GM19328 (cell line): ENCODE data around the gene ABCC6.
"Not testable (repeated sequence)": the region's sequence is repeated elsewhere in the genome, so short reads cannot be mapped to it uniquely, and the experiment has no call there.

Experiments
- ATAC-seq: cut with Tn5 transposase; IDR thresholded peaks from one replicate; pipeline ENCODE4 v1.9.1; 2021; ENCODE audit warnings: mild to moderate bottlenecking, moderate library complexity; ENCODE audit not compliant: unreplicated experiment

ABCC6 gene

DNA sequence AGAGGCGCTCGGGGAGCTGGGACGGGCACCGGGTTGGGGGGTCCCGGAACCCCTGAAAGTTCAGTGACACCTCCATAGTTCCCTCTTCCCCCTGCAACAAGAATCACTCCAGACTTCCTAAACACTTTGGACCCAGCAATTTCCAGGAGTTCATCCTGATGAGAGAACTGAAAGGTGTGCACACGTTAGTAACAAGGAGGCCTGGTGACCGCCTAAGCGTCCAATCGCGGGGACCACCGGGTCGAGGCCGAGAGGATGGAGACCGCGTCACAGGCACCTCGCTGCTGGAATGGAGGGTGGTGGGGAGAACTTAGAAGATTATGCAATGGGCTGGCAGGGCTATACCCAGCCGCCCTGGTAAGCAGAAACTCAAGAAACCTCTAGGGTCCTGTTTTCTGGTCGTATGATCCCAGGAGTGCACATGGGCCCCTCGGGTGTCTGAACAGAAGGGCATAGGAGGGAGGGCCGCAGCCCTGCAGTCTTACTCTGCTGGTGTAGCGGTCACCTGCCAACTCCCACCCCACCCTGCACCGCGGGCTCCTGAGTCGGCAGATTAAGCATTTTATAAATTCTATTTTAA lies 458 bp upstream of the ABCC6 start:
- not testable (repeated sequence) for ATAC-seq

GRCh38 chr16:16221382-16221781 lies 1.9 kb downstream of the ABCC6 start:
- ATAC-seq, result not testable (repeated sequence)

DNA sequence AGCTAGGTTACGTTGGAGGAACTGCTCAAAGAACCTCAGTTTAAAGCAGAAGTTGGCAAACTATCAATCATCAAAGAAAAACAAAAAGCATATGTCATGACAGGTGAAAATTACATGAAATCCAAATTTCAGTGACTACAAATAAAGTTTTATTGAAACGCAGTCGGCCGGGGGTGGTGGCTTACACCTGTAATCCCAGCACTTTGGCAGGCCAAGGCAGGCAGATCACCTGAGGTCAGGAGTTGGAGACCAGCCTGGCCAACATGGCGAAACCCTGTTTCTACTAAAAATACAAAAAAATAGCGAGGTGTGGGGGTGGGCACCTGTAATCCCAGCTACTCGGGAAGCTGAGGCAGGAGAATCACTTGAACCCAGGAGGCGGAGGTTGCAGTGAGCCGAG lies 2.8 kb downstream of the ABCC6 start:
- ATAC-seq, result not testable (repeated sequence)

DNA sequence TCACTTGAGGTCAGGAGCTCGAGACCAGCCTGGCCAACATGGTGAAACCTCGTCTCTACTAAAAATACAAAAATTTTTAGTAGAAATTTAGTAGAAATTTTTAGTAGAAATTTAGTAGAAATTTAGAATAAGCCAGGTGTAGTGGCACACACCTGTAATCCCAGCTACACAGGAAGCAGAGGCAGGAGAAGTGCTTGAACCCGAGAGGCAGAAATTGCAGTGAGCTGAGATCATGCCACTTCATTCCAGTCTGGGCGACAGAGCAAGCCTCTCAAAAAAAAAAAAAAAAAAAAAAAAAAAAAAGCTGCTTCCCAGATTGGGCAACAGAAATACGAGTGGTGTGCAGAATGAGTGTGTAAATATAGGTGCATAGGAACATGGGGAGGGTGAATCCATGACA lies 4.5 kb downstream of the ABCC6 start:
- ATAC-seq, result not testable (repeated sequence)

- not testable (repeated sequence) for ATAC-seq
Observed at GRCh38 chr16:16218349-16218748, 4.9 kb downstream of the ABCC6 start.

GRCh38 chr16:16213863-16214293 lies 9.4 kb downstream of the ABCC6 start:
- ATAC-seq, result not testable (repeated sequence)

GRCh38 chr16:16211404-16211803 lies 11.9 kb downstream of the ABCC6 start:
- not testable (repeated sequence) for ATAC-seq

DNA sequence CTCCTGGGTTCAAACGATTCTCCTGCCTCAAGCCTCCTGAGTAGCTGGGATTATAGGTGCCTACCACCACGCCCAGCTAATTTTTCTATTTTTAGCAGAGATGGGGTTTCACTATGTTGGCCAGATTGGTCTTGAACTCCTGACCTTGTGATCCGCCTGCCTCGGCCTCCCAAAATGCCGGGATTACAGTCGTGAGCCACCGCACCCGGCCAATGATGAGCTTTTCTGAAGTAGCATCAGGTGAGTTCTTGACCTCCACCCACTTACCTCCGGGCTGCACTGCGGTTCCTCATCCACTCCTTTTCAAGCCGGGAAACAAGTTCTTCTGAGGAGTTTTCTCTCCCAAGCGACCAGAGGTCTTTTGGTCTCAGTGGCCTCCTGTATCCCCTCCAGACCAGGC lies 14.8 kb downstream of the ABCC6 start:
- not testable (repeated sequence) for ATAC-seq

- ATAC-seq, result not testable (repeated sequence)
Observed at GRCh38 chr16:16207787-16208334, 15.4 kb downstream of the ABCC6 start.

GRCh38 chr16:16207097-16207786 lies 16.1 kb downstream of the ABCC6 start:
- not testable (repeated sequence) for ATAC-seq

DNA sequence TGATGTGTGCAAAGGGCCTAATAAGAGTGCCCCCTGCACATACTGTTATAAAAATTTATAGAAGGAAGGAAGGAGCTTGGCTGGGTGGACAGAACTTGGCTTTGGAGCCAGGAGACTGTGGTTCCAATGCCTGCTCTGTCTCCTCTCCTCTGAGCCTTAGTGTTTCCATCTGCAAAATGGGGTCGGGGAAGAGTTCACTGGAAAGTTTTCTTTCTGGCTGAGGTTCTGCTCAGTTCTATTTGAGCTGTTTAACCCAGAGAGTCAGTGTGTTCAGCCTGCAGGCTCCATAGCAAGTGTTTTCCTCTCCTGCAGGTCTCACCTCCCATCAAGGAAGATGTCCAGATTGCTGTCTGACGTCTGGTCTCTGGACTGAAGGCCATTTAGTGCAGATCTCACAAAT lies 17.4 kb downstream of the ABCC6 start:
- not testable (repeated sequence) for ATAC-seq

DNA sequence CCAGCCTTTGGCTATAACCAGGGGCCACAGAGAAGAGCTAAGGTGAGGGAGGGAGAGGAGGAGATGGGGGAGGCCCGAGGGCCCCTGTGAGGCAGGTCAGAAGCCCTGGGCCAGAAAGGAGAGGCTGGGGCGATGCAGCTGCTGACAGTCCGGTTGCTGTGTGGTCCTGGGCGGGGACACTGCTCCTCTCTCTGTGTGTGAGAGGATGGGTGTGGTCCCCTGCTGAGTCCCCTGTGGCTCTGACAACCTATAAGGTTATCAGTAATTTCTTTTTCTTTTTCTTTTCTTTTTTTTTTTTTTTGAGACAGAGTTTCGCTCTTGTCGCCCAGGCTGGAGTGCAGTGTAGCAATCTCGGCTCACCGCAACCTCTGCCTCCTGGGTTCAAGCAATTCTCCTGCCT lies 18.7 kb downstream of the ABCC6 start:
- ATAC-seq, result not testable (repeated sequence)

GRCh38 chr16:16203494-16203893 lies 19.8 kb downstream of the ABCC6 start:
- ATAC-seq, result not testable (repeated sequence)

DNA sequence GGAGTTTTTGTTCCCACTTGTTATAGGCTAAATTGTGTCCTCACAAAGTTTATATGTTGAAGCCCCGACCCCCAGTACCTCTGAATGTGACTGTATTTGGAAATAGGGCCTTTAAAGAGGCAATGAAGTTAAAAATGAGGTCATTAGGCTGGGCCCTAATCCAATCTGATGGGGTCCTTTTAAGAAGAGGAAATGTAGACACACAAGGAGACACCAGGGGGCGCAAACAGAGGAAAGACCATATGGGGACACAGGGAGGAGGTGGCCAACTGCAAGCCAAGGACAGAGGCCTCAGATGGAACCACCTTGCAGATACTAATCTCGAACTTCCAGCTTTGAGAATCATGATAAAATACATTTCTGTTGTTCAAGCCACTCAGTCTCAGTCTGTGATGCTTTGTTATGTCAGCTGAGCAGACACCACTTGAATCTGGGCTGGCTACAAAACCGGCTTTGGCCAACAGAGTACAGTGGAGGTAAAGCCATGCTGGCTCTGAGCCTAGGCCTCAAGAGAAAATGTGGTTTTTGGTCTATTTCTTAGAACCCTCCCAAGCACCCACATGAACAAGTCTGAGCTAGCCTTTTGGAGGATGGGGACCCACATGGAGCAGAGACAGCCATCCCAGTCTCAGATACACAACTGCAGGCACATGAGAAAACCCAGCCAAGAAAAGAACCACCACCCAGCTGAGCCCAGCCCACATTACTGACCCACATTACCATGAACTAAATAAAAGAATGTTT lies 20.7 kb downstream of the ABCC6 start:
- ATAC-seq, result not testable (repeated sequence)

GRCh38 chr16:16201880-16202279 lies 21.4 kb downstream of the ABCC6 start:
- not testable (repeated sequence) for ATAC-seq

DNA sequence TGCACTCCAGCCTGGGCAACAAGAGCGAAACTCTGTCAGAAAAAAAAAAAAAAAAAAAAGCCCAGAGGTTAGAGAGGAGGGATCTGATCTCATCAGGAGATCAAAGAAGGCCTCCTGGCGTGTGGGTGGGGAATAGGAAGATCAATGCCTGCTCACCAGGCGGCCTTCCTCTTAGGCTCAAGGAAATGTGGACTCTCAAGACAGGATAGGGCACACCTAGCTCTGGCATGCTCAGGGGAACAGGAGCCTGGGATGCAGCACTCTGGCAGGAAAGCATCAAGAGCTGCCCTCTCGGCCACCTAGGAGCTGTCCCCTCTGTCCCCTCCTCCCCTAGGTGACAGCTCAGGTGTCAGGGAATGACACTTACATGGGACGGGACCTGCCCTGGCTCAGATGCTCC lies 22.9 kb downstream of the ABCC6 start:
- ATAC-seq, result not testable (repeated sequence)

GRCh38 chr16:16199428-16199827 lies 23.9 kb downstream of the ABCC6 start:
- not testable (repeated sequence) for ATAC-seq

GRCh38 chr16:16197966-16198365 lies 25.3 kb downstream of the ABCC6 start:
- ATAC-seq, result no peak

GRCh38 chr16:16197331-16197730 lies 26.0 kb downstream of the ABCC6 start:
- ATAC-seq, result no peak

DNA sequence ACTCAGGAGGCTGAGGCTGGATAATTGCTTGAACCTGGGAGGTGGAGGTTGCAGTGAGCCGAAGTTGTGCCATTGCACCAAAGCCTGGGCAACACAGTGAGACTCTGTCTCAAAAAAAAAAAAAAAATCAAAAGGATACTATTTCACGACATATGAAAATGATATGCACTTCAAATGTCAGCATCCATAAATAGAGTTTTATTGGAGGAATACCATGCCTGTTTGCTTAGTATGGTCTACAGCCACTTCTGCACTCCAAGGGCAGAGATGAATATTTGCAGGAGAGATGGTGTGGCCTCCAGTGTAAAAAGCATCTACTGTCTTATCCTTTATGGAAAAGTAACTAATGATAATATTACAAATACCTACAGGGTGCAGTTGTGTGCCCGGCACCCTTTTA lies 27.2 kb downstream of the ABCC6 start:
- no peak for ATAC-seq

DNA sequence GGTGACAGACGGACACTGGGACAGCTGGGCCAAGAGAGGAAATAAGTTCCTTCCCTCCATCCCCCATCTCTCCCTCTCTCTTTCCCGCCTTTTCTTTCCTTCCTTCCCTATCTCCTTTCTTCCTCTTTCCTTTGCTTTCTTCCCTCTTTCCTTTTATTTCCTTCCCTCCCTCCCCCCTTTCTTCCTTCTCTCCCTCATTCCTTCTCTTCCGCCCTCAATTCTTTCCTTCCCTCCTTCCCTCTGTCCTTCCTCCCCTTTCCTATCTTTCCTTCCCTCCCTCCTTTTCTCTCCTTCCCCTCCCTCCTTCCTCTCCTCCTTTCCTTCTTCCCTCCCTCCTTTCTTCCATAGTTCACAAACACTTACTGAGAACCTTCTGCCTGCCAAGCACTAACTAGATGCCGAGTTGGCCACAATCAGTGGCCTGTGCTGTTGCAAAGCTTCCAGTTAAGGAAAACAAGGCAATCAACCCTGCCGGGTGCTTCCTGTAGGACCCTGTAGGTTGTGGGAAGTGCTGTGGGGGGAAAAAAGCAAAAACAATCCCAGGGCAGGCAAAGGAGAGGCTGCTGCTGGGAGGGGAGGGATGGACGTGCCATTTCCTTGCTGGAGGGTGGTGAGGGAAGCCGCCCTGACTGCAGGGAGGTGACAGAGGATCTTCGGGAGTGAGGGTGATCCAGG lies 31.7 kb downstream of the ABCC6 start:
- no peak for ATAC-seq
